GM21526 (cell line): ENCODE measurements around the gene YIPF5.

ENCODE experiments used
- ATAC-seq: cut with Tn5 transposase; IDR thresholded peaks from one replicate; pipeline ENCODE4 v1.9.1; 2021; ENCODE audit warnings: moderate library complexity; ENCODE audit not compliant: unreplicated experiment, low FRiP score

YIPF5 gene

DNA sequence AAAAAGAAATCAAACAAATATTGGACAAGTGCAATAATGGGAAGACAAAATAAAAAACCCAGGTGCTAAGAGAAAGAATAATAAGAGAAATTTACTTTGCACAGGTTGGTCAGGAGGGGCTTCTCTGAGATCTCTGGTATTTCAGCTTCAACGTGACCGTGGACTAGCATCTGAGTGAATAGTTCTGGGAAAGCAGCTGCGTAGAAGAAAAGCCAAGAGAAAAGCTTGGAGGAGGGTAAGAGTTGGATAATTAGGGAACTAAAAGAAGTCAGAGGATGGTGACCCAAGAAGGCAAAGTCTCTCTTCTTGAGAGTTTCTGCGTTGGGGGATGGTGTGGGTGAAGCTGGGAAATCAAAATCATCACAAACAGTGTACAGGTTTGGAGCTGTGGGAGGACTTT lies 41.6 kb downstream of the YIPF5 start:
- ATAC-seq: no peak

DNA sequence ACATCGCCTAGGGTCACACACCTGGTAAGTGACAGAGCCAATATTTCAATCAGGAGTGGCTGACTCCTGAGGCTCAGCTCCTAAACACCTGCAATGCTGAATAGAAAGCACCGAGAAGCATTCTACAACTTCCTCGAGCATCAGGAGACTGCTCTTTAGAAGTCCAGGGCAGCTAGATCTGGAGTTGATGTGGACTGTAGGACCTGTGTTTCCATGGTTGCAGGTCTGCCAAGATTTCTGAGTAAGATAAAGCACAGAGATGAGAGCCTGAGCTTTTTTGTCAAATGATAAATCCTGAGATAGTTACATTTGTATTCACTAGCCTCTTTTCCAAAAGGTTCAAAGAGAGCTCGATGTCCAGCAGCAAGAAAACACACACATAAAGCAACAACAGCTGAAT lies 43.8 kb downstream of the YIPF5 start:
- ATAC-seq: no peak

DNA sequence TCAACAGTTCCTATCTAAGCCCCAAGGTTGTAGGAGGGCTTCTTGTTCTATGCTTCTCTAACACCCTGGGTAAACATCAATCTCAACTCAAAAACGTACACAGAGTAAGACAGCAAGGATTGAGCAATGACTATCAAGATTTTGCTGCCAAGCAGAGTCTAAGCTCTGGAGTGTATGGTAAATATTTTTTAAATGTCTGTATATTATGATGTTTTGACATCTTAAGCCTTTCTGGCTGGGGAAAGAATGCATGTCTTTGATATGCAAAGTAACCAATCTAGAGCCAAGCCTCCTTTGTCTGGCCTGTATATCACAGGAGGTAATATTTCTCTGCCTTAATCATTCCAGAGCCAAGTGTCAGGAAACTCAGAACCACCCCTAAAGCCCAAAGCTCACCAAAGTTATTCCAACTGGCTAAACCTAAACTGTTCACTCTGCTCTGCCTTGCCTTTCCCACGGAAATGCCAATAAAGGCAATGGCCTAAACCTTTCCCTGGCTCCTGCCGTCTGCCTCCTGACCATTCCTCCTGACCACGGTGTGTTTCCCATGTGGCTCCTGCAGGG lies 45.2 kb downstream of the YIPF5 start:
- ATAC-seq: no peak

DNA sequence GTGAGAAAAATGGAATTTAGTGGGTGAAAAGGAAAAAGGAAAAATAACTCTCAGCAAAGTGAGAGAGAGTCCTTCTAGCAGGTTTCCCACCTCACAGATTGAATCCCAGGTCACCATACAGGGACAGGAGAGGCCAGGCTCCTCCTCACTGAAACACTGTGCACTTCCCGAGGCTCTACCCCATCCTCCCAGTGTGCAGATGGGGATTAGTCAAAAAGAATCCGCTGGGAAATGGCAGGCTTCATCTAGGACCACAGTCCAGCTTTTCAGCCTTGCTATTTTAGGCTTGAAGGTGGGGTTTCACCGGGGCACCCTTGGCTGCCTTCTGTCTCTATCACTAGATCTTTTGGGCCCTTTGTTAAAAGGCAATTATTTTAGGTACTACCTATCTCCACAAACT lies 47.8 kb downstream of the YIPF5 start:
- no peak for ATAC-seq

DNA sequence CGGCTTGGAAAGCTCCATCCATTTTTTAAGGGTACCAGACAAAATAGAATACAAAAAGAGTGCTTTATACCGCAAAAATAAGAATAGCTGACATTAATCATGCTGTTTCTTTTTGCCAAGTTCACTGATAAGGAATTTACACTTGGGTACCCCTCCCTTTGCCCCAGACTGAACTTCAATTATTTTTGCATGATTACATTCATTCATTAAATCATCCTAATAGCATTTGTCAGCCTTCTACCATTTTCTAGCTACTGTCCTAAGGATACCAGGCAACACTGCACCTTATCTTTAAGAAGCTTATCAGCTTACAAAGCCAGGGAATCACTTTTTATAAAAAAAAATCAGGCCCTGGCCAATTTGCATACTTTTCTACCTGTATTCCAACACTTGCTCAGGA lies 48.4 kb downstream of the YIPF5 start:
- ATAC-seq: no peak

DNA sequence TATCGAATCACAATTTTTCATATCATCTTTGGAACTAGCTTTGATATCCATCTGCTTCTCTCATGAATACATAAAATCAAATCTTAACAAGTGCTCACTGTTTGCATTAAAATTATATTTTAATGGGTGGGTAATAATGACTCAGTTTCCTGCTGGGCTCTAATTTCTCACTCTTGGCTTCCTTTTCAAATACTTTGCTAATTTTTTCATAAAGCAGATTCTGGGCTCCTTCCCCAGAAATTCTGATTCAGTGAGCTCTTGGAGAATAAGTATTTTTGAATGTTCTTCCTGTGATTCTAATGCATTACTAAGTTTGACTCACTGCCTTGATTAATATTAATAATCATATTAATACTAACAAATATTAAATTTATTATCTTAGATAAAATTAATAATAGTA lies 48.9 kb downstream of the YIPF5 start:
- no peak for ATAC-seq

DNA sequence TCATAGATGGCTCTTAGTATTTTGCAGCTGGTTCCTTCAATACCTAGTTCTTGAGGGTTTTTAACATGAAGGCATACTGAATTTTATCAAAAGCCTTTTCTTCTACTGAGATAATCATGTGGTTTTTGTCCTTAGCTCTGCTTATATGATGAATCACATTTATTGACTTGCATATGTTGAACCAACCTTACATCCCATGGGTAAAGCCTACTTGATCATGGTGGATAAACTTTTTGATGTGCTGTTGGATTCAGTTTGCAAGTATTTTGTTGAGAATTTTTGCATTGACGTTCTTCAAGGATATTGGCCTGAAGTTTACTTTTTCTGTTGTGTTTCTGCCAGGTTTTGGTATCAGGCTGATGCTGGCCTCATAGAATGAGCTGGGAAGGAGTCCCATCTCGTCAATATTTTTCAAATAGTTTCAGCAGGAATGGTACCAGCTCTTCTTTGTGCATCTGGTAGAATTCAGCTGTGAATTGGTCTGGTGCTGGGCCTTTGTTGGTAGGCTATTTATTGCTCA lies 49.7 kb downstream of the YIPF5 start:
- no peak for ATAC-seq

DNA sequence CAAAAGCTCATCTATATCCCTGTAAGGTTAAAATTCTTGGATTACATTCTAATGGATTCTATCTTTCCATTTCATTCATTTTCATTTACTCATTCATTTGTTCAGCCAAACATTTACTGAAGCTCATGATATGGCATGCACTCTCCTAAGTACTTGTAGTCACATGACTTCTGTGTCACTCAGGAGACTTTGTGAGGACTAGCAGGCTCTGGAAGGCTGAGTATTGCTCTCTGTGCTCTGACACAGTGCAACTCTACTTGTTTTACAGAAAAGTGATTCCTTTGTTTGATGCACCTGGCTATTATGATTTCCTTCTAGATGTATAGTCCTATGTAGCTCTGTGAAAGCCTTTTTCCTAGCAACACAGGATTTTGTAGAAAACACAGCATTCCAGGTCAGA lies 53.0 kb downstream of the YIPF5 start:
- no peak for ATAC-seq

DNA sequence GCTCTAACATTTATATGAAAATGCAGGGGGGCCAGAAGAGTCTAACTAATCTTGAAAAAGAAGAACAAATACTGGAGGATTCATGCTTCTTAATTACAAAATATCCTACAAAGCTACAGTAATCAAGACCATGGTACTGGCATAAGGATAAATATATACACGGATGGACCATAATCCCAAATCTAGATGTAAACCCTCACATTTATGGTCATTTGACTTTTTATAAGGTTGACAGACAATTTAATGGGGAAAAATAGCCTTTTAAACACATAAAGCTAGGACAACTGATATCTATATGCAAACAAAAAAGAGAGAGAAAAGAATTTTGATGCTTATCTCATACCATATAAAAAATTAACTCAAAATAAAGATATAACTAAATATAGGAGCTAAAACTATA lies 55.9 kb downstream of the YIPF5 start:
- no peak for ATAC-seq
